ENCODE results near the gene ARL15.

Gene ARL15

DNA sequence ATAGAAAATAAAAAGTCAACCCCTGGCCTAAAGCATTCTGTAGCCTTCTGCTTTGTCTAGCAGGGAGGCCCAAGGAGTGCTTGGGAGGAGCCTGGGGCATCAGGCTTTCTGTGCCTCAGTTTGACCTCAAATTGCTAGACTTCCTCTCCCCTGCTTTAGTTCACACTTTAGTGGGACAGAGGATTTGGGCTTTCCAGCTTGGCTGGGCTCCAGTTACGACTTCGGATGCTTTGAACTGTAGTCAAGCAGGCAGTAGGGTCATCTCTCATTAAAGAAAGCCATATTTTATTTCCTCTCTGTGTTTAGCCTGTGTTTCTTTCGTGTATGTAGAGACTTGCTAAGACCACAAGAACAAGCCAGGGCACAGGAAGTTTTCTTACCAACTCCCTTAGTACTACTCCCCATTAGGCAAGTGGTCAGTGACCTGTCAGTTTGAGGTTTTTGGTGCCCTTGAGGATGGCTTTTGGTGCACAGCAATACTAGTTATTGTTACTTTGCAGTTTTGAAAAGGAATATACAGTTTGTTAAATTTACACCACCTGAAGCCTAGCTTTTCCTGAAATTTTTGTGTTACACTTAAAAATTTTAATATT, 415.2 kb downstream of the ARL15 start:
- H3K27me3 ChIP-seq = no peaks in the 10 kb centered on the region

DNA sequence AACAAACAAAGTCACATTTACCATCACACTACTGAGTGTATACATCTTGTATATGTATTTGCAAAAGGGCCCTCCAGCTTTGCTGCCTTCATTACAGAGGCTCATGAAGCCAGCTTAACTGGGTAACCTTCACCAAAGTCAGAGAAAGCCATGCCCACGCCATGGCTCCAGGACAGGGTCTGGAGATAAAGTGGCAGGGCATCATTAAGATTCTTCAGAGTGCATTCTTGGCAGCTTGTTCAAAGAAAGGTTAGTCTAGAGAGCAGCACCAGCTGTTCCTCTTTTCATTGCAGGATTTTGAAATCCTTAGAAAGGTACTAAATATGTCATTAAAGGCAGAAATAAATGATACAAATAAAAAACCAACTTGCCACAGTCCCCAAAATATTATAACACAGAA, 416.7 kb downstream of the ARL15 start:
- H3K4me1 ChIP-seq = no peaks in the 10 kb centered on the region
- H3K4me2 ChIP-seq = no peak overlapping the region
- TF ChIP-seq Cebpa-rat (IDR thresholded peaks at IDR 0.05) = no peak
- no peaks in the 10 kb centered on the region for H3K27me3 ChIP-seq
- no peaks in the 10 kb centered on the region for H4K20me1 ChIP-seq
- H3K9me3 ChIP-seq = no peaks in the 10 kb centered on the region
- no peak overlapping the region for H3K27ac ChIP-seq
- no peak overlapping the region for H3K9ac ChIP-seq
- H3K4me3 ChIP-seq = no peak overlapping the region
- H3K36me3 ChIP-seq = no peaks in the 10 kb centered on the region

More for the DNA sequence above, 415.2 kb downstream of the ARL15 start:
- Histone ChIP-seq H3K4me1 (no peaks in the 10 kb centered on the region), H3K4me2 (no peak overlapping the region), H4K20me1 (no peaks in the 10 kb centered on the region), H3K27ac (no peak overlapping the region), H3K9ac (no peak overlapping the region), H3K4me3 (no peak overlapping the region), H3K36me3 (no peaks in the 10 kb centered on the region), H3K9me3 (no peaks in the 10 kb centered on the region)
- TF ChIP-seq Cebpa-rat (IDR thresholded peaks at IDR 0.05) = no peak

DNA sequence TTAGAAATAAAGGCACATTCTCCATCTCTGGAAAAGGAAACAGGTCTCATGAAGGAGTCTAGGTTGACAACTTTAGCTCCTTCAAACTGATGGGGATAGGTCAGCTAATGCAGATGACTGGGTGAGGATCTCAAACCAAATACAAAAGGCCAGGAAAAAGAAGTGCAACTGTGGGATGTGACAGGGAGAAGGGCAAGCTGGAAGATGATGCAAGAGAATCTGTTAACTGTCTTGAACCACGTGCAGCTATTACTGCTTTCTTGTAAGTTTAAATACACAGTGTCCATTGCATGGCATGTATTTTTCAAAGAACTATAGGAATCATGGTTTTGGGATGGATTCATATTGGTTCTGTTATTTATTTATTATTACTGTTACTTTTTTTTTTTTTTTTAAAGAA, 418.1 kb downstream of the ARL15 start:
- TF ChIP-seq Cebpa-rat (IDR thresholded peaks at IDR 0.05) = no peak
- Histone ChIP-seq H3K4me3 (no peak overlapping the region), H3K9me3 (no peaks in the 10 kb centered on the region), H3K27me3 (no peaks in the 10 kb centered on the region), H3K27ac (no peak overlapping the region), H3K9ac (no peak overlapping the region), H3K4me1 (no peaks in the 10 kb centered on the region), H3K4me2 (no peak overlapping the region), H3K36me3 (no peaks in the 10 kb centered on the region), H4K20me1 (no peaks in the 10 kb centered on the region)

- no peaks in the 10 kb centered on the region for H3K4me1 ChIP-seq
- H4K20me1 ChIP-seq = no peaks in the 10 kb centered on the region
- TF ChIP-seq Cebpa-rat (IDR thresholded peaks at IDR 0.05) = no peak
- H3K9ac ChIP-seq = no peak overlapping the region
- no peak overlapping the region for H3K4me2 ChIP-seq
- no peaks in the 10 kb centered on the region for H3K27me3 ChIP-seq
- H3K27ac ChIP-seq = no peak overlapping the region
- no peak overlapping the region for H3K4me3 ChIP-seq
- H3K36me3 ChIP-seq = no peaks in the 10 kb centered on the region
- H3K9me3 ChIP-seq = no peaks in the 10 kb centered on the region
Measured at GRCh38 chr5:53891159-53891558, 419.2 kb downstream of the ARL15 start.

GRCh38 chr5:53890490-53890889, 419.9 kb downstream of the ARL15 start:
- Histone ChIP-seq H3K4me3 (no peak overlapping the region), H3K27me3 (no peaks in the 10 kb centered on the region), H3K36me3 (no peaks in the 10 kb centered on the region), H3K9ac (no peak overlapping the region), H3K9me3 (no peaks in the 10 kb centered on the region), H4K20me1 (no peaks in the 10 kb centered on the region), H3K4me1 (no peaks in the 10 kb centered on the region), H3K4me2 (no peak overlapping the region), H3K27ac (no peak overlapping the region)
- TF ChIP-seq Cebpa-rat (IDR thresholded peaks at IDR 0.05) = no peak

- Histone ChIP-seq H3K36me3 (no peaks in the 10 kb centered on the region), H3K4me3 (no peak overlapping the region), H3K4me1 (peaks cover 9% of the 10 kb centered on the region), H3K9ac (no peak overlapping the region), H3K4me2 (peak overlapping the region; percentile 26), H4K20me1 (no peaks in the 10 kb centered on the region), H3K27me3 (no peaks in the 10 kb centered on the region), H3K9me3 (no peaks in the 10 kb centered on the region), H3K27ac (no peak overlapping the region)
- no peak for TF ChIP-seq Cebpa-rat (IDR thresholded peaks at IDR 0.05)
Measured at GRCh38 chr5:53884844-53885243, 425.5 kb downstream of the ARL15 start.

DNA sequence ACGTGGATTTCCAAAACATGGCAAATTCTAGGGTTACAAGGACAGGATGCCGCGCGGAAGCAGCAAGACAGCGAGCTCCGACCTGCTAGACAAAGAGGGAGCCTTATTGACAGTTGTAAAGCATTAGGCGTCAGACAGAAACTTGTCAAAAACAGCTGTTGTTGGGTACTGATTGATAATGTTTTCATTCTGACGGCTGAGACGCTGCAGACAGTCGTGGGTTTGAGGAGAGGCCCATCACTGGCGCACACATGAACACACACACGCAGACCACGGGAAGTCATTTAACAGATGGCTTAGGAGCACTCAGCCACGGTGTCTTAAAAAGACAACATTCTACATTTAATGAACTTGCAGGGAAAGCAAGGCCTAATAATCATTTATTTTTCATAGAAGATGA, 426.0 kb downstream of the ARL15 start:
- Histone ChIP-seq H3K4me3 (no peak overlapping the region), H3K36me3 (no peaks in the 10 kb centered on the region), H3K9ac (no peak overlapping the region), H3K27ac (no peak overlapping the region), H3K9me3 (no peaks in the 10 kb centered on the region), H3K4me2 (peak overlapping the region; percentile 26), H4K20me1 (no peaks in the 10 kb centered on the region), H3K27me3 (no peaks in the 10 kb centered on the region), H3K4me1 (peaks cover 9% of the 10 kb centered on the region)
- no peak for TF ChIP-seq Cebpa-rat (IDR thresholded peaks at IDR 0.05)

GRCh38 chr5:53882676-53883031, 427.7 kb downstream of the ARL15 start:
- H4K20me1 ChIP-seq = no peaks in the 10 kb centered on the region
- peaks cover 9% of the 10 kb centered on the region for H3K4me1 ChIP-seq
- no peak overlapping the region for H3K27ac ChIP-seq
- H3K9me3 ChIP-seq = no peaks in the 10 kb centered on the region
- no peaks in the 10 kb centered on the region for H3K36me3 ChIP-seq
- no peak overlapping the region for H3K9ac ChIP-seq
- no peaks in the 10 kb centered on the region for H3K27me3 ChIP-seq
- H3K4me2 ChIP-seq = no peak overlapping the region
- no peak overlapping the region for H3K4me3 ChIP-seq
- no peak for TF ChIP-seq Cebpa-rat (IDR thresholded peaks at IDR 0.05)

DNA sequence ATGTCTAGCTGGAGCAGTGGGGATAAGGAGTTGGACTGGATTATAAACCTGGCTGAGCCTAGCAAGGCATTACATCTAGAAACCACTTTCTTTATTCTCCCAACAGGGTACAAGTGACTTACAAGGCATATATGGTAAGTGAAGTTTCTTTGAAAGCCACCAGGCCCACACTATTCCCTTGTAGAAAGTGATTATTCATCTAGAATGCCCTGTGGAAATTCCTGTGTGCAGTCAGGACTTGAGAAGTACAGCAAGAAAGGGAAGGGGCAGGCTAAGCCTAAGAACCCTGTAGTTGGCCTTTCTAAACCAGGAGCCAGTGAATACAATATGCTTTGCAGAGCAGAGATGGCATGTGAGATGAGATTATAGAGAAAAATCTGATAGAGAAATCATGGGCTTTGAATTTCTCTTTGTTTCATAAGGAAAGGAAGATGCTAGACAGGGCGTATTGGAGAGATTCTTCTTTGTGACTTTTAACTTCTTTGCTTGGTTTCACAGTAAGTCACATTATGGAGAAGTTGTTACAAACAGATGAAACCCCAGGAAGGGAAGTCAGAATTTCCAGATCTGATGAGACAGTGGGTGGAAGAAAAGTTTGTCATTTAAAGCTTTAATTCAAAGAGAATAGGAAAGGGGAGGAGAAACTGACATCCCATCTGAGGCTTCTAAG, 428.2 kb downstream of the ARL15 start:
- Histone ChIP-seq H3K9ac (no peak overlapping the region), H3K4me2 (no peak overlapping the region), H3K9me3 (no peaks in the 10 kb centered on the region), H3K4me1 (peaks cover 9% of the 10 kb centered on the region), H3K27me3 (no peaks in the 10 kb centered on the region), H3K27ac (no peak overlapping the region), H4K20me1 (no peaks in the 10 kb centered on the region), H3K36me3 (no peaks in the 10 kb centered on the region), H3K4me3 (no peak overlapping the region)
- no peak for TF ChIP-seq Cebpa-rat (IDR thresholded peaks at IDR 0.05)

DNA sequence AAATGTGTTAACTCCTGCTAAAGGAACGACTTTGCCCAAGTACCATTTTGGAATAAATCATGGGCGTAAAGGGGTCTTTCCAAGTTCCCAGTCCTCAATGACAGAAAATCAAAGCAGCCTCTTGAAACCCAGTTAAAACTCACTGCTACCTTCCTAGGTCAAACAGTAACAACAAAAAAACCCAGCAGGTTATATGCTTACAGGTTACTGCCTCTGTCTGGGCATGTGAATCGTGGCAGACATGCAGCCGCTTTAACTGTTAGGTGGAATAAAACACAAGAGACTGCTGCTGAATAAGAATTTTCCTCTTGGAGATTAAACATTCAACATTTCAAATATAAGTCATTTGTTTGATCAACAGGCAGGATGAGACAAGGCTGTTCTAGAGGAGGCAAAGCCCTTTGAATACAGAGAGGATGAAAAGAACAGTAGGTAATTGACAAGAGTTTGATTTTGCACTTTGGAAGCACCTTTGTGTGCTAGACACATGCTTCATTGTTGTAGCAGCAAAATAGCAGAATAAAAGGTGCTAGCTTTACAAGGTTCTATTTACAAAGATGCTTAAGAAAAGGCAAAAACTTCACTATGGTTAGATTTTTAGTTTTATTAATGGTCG, 430.6 kb downstream of the ARL15 start:
- no peaks in the 10 kb centered on the region for H3K27me3 ChIP-seq
- no peak overlapping the region for H3K4me2 ChIP-seq
- no peak for TF ChIP-seq Cebpa-rat (IDR thresholded peaks at IDR 0.05)
- peaks cover 5% of the 10 kb centered on the region for H3K4me1 ChIP-seq
- H3K9me3 ChIP-seq = no peaks in the 10 kb centered on the region
- H3K4me3 ChIP-seq = no peak overlapping the region
- H4K20me1 ChIP-seq = no peaks in the 10 kb centered on the region
- H3K27ac ChIP-seq = no peak overlapping the region
- H3K36me3 ChIP-seq = no peaks in the 10 kb centered on the region
- H3K9ac ChIP-seq = no peak overlapping the region

All from BLaER1 (cell line).